Measurements from ENCODE around the gene SLCO3A1.

The SLCO3A1 gene

DNA sequence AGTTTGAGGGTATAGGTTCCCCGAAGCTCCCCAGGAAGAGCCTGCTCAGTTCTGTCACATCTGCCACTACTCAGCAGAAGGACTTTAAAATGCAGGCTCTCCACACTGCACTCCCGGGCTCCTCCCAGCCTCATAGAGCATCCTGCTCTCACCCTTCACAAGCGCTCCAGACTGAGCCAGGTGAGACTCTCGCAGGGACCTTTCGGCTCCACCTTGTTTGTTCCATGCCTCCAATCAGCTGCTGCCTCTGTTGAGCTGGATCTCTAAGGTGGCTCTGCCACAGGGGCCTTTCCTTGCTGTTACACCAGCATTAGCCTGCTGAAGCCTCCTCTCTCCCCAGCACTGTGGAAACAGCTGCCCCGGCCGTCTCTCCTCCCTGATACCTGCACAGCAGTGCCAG lies 56.1 kb downstream of the SLCO3A1 start:
- DNase-seq (ENCODE audit: extremely low read depth, low read depth): no peak
- no peak for TF ChIP-seq CTCF (IDR thresholded peaks at IDR 0.05; ENCODE audit: low read depth, low read length)

DNA sequence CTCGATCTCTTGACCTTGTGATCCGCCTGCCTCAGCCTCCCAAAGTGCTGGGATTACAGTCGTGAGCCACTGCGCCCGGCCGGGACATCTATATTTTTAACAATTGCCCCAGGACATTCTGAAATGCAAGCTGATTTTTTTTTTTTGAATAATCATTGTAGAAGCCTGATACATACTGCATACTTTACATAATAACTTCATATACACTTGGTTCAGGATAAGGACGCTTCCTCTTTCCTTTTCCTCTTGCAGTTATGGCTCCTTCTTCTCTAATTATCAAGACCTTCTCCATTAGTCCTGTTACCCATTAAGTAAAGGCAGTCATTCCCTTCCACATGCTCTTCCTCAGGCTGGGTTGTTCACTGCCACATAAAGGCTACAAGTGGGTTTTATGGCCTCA lies 58.3 kb downstream of the SLCO3A1 start:
- no peak for DNase-seq (ENCODE audit: extremely low read depth, low read depth)
- no peak for TF ChIP-seq CTCF (IDR thresholded peaks at IDR 0.05; ENCODE audit: low read depth, low read length)

GRCh38 chr15:91912336-91912735 lies 58.8 kb downstream of the SLCO3A1 start:
- DNase-seq (ENCODE audit: extremely low read depth, low read depth): no peak
- TF ChIP-seq CTCF (IDR thresholded peaks at IDR 0.05; ENCODE audit: low read depth, low read length): no peak

- no peak for DNase-seq (ENCODE audit: extremely low read depth, low read depth)
- no peak for TF ChIP-seq CTCF (IDR thresholded peaks at IDR 0.05; ENCODE audit: low read depth, low read length)
These were observed 60.1 kb downstream of the SLCO3A1 start for GRCh38 chr15:91913560-91913959.

DNA sequence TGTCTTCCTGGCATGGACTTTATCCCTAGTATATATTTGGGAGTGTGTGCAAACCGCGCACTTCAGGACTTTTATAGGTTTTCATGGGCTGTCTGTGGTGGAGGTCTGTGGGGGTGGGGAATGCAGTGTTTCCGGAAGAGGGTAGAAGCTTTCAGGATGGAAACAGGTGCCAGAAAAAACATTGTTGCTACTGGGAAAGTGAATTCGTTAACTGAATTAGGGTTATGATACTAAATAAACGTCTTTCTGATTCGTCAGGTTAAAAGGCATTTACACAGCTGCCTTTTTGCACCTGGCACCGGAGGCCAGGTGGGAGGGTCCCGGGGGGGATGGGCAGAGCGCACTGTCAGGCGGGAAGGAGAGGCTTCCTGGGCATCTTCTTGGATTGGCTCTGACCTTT lies 62.1 kb downstream of the SLCO3A1 start:
- DNase-seq (ENCODE audit: extremely low read depth, low read depth): no peak
- no peak for TF ChIP-seq CTCF (IDR thresholded peaks at IDR 0.05; ENCODE audit: low read depth, low read length)

DNA sequence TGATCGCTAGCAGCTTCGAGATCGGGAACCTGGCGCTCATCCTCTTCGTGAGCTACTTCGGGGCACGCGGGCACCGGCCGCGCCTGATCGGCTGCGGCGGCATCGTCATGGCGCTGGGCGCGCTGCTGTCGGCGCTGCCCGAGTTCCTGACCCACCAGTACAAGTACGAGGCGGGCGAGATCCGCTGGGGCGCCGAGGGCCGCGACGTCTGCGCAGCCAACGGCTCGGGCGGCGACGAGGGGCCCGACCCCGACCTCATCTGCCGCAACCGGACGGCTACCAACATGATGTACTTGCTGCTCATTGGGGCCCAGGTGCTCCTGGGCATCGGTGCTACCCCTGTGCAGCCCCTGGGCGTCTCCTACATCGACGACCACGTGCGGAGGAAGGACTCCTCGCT lies 62.5 kb downstream of the SLCO3A1 start:
- no peak for DNase-seq (ENCODE audit: extremely low read depth, low read depth)
- TF ChIP-seq CTCF (IDR thresholded peaks at IDR 0.05; ENCODE audit: low read depth, low read length): no peak

DNA sequence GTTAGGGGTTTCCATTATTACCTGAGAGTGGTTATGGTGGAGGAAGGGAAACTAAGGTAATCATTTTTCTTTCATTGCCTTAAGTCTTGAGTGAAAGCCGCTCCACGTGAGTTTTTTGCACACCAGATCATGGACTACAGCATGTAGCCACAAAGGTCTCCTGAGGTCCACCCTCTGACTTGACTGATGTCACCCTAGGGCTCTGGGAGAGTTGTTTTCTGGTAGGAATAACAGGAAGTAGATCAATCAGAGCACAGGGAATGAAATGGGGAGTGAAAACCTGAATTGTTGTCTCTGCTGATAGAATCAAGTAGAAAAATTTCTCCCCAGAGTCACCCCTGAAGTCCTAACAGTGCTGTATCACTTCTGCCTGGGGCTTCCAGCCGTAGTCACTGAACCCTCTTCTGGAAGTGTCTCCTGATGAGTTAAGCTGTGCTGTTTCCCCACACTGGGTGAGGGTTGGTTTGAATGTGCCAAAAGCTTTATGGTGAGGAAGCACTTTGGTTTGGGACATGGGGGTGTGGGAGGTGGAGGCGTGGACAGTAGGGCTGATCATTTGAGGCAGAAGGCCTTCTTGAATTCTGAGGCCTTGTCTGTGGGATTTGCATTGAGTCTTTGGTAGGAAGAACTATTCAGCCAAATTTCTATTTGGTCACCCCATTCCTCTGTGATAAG lies 64.3 kb downstream of the SLCO3A1 start:
- no peak for TF ChIP-seq CTCF (IDR thresholded peaks at IDR 0.05; ENCODE audit: low read depth, low read length)
- DNase-seq (ENCODE audit: extremely low read depth, low read depth): no peak

All from AG09319 (cell line).